Endometrial microvascular endothelial cells (primary cell): ENCODE data around the gene ZNF540. TPM values are rescaled to one million over a fixed set of nuclear protein-coding genes. Genes with fewer than 3 reads are reported as not detected.

Experiments used
- total RNA-seq: library from RNA; depleted of rRNA; stranded (reverse); fragments of >200 nt; gene quantifications from one replicate; pipeline ENCODE4 v1.2.3, GENCODE V29; 2015; ENCODE audit errors: inconsistent ontology term

Gene ZNF540
- total RNA-seq, 1 donor from 2014 or later = not detected

Other genes starting within 250 kb of the ZNF540 start
- gene ZNF527, start 223.8 kb upstream of the ZNF540 start, total RNA-seq = 2.6 TPM
- gene ZNF569, start 127.4 kb upstream of the ZNF540 start, total RNA-seq = 4.4 TPM
- gene ZNF570, start 125.5 kb upstream of the ZNF540 start, total RNA-seq = 1.2 TPM
- not detected for gene ZNF793, start 87.9 kb upstream of the ZNF540 start, total RNA-seq
- 0.84 TPM for gene ZNF571, start 84 bp upstream of the ZNF540 start, total RNA-seq
- 4.9 TPM for gene ZFP30, start 60.6 kb downstream of the ZNF540 start, total RNA-seq
- 1.7 TPM for gene ZNF607, start 124.9 kb downstream of the ZNF540 start, total RNA-seq
- gene ZNF573, start 184.7 kb downstream of the ZNF540 start, total RNA-seq = 1.8 TPM